Lung microvascular endothelial cell (primary cell): ENCODE results near the gene GNG12. TPM values are rescaled to one million over a fixed set of nuclear protein-coding genes. Genes with fewer than 3 reads are reported as not detected.
A peak's percentile ranks its signal among the peaks of the same experiment; 100 is the strongest.
"Not testable (repeated sequence)": the region's sequence is repeated elsewhere in the genome, so short reads cannot be mapped to it uniquely, and the experiment has no call there.

Source experiments
- DNase-seq, 2 donors: peaks; one replicate each; pipeline versions ENCODE4 v3.0.0 to v3.0.0-alpha.2; 2010; ENCODE audit warnings: low read depth in 2 of 2
- total RNA-seq: library from RNA; depleted of rRNA; stranded (reverse); fragments of >200 nt; gene quantifications from 2 replicates; pipeline ENCODE4 v1.2.1, GENCODE V29; 2014

The GNG12 gene
- total RNA-seq, 1 donor from 2014 or later, result 229 TPM

GRCh38 chr1:67735206-67735605 is 98.1 kb downstream of the GNG12 start:
- DNase-seq, result no peak

- DNase-seq, result no peak
Observed at GRCh38 chr1:67734323-67734690, 99.0 kb downstream of the GNG12 start.

- no peak for DNase-seq
Observed at GRCh38 chr1:67733681-67734322, 99.5 kb downstream of the GNG12 start.

- DNase-seq, result peak; percentile 51 to 97
Observed at GRCh38 chr1:67732750-67733151, 100.5 kb downstream of the GNG12 start.

- no peak for DNase-seq
Observed at GRCh38 chr1:67731322-67731721, 101.9 kb downstream of the GNG12 start.

GRCh38 chr1:67730312-67730711 is 103.0 kb downstream of the GNG12 start:
- DNase-seq, result not testable (repeated sequence)

GRCh38 chr1:67729872-67730271 is 103.4 kb downstream of the GNG12 start:
- DNase-seq, result no peak

- DNase-seq, result peak; percentile 55 to 92
Observed at GRCh38 chr1:67726224-67726623, 107.0 kb downstream of the GNG12 start.

GRCh38 chr1:67724928-67725560 is 108.2 kb downstream of the GNG12 start:
- peak; percentile 66 to 98 for DNase-seq

GRCh38 chr1:67723620-67724019 is 109.6 kb downstream of the GNG12 start:
- DNase-seq, result peak; percentile 50 to 95

GRCh38 chr1:67723126-67723525 is 110.1 kb downstream of the GNG12 start:
- DNase-seq, result no peak

- DNase-seq, result no peak
Observed at GRCh38 chr1:67722292-67722944, 110.8 kb downstream of the GNG12 start.

GRCh38 chr1:67721650-67722291 is 111.5 kb downstream of the GNG12 start:
- no peak for DNase-seq

- DNase-seq, result no peak
Observed at GRCh38 chr1:67721112-67721511, 112.2 kb downstream of the GNG12 start.

GRCh38 chr1:67719329-67720196 is 113.7 kb downstream of the GNG12 start:
- DNase-seq, result peak in 1 of 2 donors; percentile 84

GRCh38 chr1:67717876-67718275 is 115.4 kb downstream of the GNG12 start:
- DNase-seq, result peak; percentile 43 to 63

- no peak for DNase-seq
Observed at GRCh38 chr1:67716800-67717199, 116.5 kb downstream of the GNG12 start.

GRCh38 chr1:67715819-67716218 is 117.4 kb downstream of the GNG12 start:
- no peak for DNase-seq

- peak; percentile 92 to 95 for DNase-seq
Observed at GRCh38 chr1:67713057-67713846, 120.0 kb downstream of the GNG12 start.

GRCh38 chr1:67711855-67712212 is 121.4 kb downstream of the GNG12 start:
- peak in 1 of 2 donors; percentile 54 for DNase-seq
